PC-3 (cell line): ENCODE results near the gene TRIP11.
"Not testable (repeated sequence)": the region's sequence is repeated elsewhere in the genome, so short reads cannot be mapped to it uniquely, and the experiment has no call there.

Source experiments
- CTCF ChIP-seq: fragments of 300-600 bp; sonication (generic); conservative IDR thresholded peaks from 2 replicates; pipeline ENCODE4 v1.5.1; 2017; ENCODE audit warnings: antibody characterized with exemption, low read depth, mild to moderate bottlenecking, low read length
- EZH2 ChIP-seq: fragments of 300-600 bp; sonication (generic); IDR thresholded peaks from one replicate; pipeline ENCODE4 v1.6.1; 2017; ENCODE audit warnings: antibody characterized with exemption, mild to moderate bottlenecking, low read length; ENCODE audit not compliant: unreplicated experiment
- EZH2phosphoT487 ChIP-seq: fragments of 300-600 bp; sonication (generic); IDR thresholded peaks from 2 replicates; pipeline ENCODE4 v1.6.1; 2018; ENCODE audit warnings: mild to moderate bottlenecking, antibody characterized with exemption, low read length, borderline replicate concordance

- not testable (repeated sequence) for TF ChIP-seq CTCF, EZH2, EZH2phosphoT487
Observed at GRCh38 chr14:92045904-92046303, 6.0 kb upstream of the TRIP11 start.
